ENCODE data around the gene ATF4.

ATF4 gene

GRCh38 chr22:39528080-39528661, 7.8 kb downstream of the ATF4 start:
- no peak for DNase-seq (ENCODE audit: low read depth in 2 of 2)

- peak; percentile 76 to 78 for DNase-seq (ENCODE audit: low read depth in 2 of 2)
These were observed 8.5 kb downstream of the ATF4 start for GRCh38 chr22:39528681-39529486.

- no peak for DNase-seq (ENCODE audit: low read depth in 2 of 2)
These were observed 9.1 kb downstream of the ATF4 start for GRCh38 chr22:39529487-39529851.

- DNase-seq (ENCODE audit: low read depth in 2 of 2) = no peak
These were observed 9.8 kb downstream of the ATF4 start for GRCh38 chr22:39530116-39530515.

- no peak for DNase-seq (ENCODE audit: low read depth in 2 of 2)
These were observed 10.4 kb downstream of the ATF4 start for GRCh38 chr22:39530692-39531331.

- DNase-seq (ENCODE audit: low read depth in 2 of 2) = peak; percentile 96 to 98
These were observed 12.1 kb downstream of the ATF4 start, which contains the start of gene RPS19BP1 for GRCh38 chr22:39532215-39533073. RPS19BP1 (minus strand) TSS chr22:39532748; CDS start chr22:39532738, 10 bp downstream.

GRCh38 chr22:39534092-39534506, 13.7 kb downstream of the ATF4 start:
- DNase-seq (ENCODE audit: low read depth in 2 of 2) = no peak

- peak; percentile 61 to 74 for DNase-seq (ENCODE audit: low read depth in 2 of 2)
These were observed 14.4 kb downstream of the ATF4 start for GRCh38 chr22:39534591-39535356.

GRCh38 chr22:39535357-39535725, 15.0 kb downstream of the ATF4 start:
- DNase-seq (ENCODE audit: low read depth in 2 of 2) = no peak

GRCh38 chr22:39535831-39536449, 15.6 kb downstream of the ATF4 start:
- no peak for DNase-seq (ENCODE audit: low read depth in 2 of 2)

- DNase-seq (ENCODE audit: low read depth in 2 of 2) = no peak
These were observed 16.3 kb downstream of the ATF4 start for GRCh38 chr22:39536711-39537110.

GRCh38 chr22:39537975-39538374, 17.6 kb downstream of the ATF4 start:
- DNase-seq (ENCODE audit: low read depth in 2 of 2) = no peak

GRCh38 chr22:39543095-39543494, 22.7 kb downstream of the ATF4 start:
- DNase-seq (ENCODE audit: low read depth in 2 of 2) = no peak

GRCh38 chr22:39545386-39546365, 25.3 kb downstream of the ATF4 start:
- DNase-seq (ENCODE audit: low read depth in 2 of 2) = peak; percentile 53 to 68

- no peak for DNase-seq (ENCODE audit: low read depth in 2 of 2)
These were observed 26.7 kb downstream of the ATF4 start for GRCh38 chr22:39546889-39547586.

- DNase-seq (ENCODE audit: low read depth in 2 of 2) = no peak
These were observed 27.2 kb downstream of the ATF4 start for GRCh38 chr22:39547587-39547947.

GRCh38 chr22:39553429-39553828, 33.1 kb downstream of the ATF4 start:
- no peak for DNase-seq (ENCODE audit: low read depth in 2 of 2)

- no peak for DNase-seq (ENCODE audit: low read depth in 2 of 2)
These were observed 33.8 kb downstream of the ATF4 start for GRCh38 chr22:39554151-39554550.
